ENCODE results near the gene OR2C1. TPM values are rescaled to one million over a fixed set of nuclear protein-coding genes. Genes with fewer than 3 reads are reported as not detected.

OR2C1 gene
- total RNA-seq, 1 experiment from 2014 or later: not detected

- no peak for DNase-seq (ENCODE audit: low read depth)
Observed at GRCh38 chr16:3389663-3390338, 34.1 kb downstream of the OR2C1 start.

- DNase-seq (ENCODE audit: low read depth): no peak
Observed at GRCh38 chr16:3400446-3400778, 44.7 kb downstream of the OR2C1 start.

- DNase-seq (ENCODE audit: low read depth): peak; percentile 99
Observed at GRCh38 chr16:3400779-3401688, 45.3 kb downstream of the OR2C1 start, which contains the start of the genes ZNF174 and ZSCAN32. TSS of gene ZNF174 (plus strand) at chr16:3401215. CDS start at chr16:3402005, 790 bp downstream. TSS of gene ZSCAN32 (minus strand) at chr16:3401004. CDS start at chr16:3397557, 3,447 bp downstream.

GRCh38 chr16:3401719-3402397, 46.2 kb downstream of the OR2C1 start:
- peak; percentile 5 for DNase-seq (ENCODE audit: low read depth)

Other genes starting within 250 kb of the OR2C1 start
- 15.3 and 16.6 TPM in 2 replicates for gene ZNF205, start 243.3 kb upstream of the OR2C1 start, total RNA-seq (2014; rRNA removed; shearing (Covaris generic))
- 3.8 and 4.6 TPM in 2 replicates for gene ZNF213, start 220.9 kb upstream of the OR2C1 start, total RNA-seq (2014; rRNA removed; shearing (Covaris generic))
- gene OR1F1, start 167.7 kb upstream of the OR2C1 start, total RNA-seq (2014; rRNA removed; shearing (Covaris generic)): not detected in 2 replicates
- gene ZNF200, start 120.7 kb upstream of the OR2C1 start, total RNA-seq (2014; rRNA removed; shearing (Covaris generic)): 12.5 and 13.2 TPM in 2 replicates
- 0.03 TPM in 1 of 2 replicates, not detected in the other for gene MEFV, start 99.3 kb upstream of the OR2C1 start, total RNA-seq (2014; rRNA removed; shearing (Covaris generic))
- 38.8 and 39.1 TPM in 2 replicates for gene ZNF263, start 72.4 kb upstream of the OR2C1 start, total RNA-seq (2014; rRNA removed; shearing (Covaris generic))
- gene TIGD7, start 50.5 kb upstream of the OR2C1 start, total RNA-seq (2014; rRNA removed; shearing (Covaris generic)): 2.8 and 3.1 TPM in 2 replicates
- gene ZNF75A, start 50.4 kb upstream of the OR2C1 start, total RNA-seq (2014; rRNA removed; shearing (Covaris generic)): 12.2 and 16.9 TPM in 2 replicates
- 13.5 and 15.3 TPM in 2 replicates for gene ZSCAN32, start 45.1 kb downstream of the OR2C1 start, total RNA-seq (2014; rRNA removed; shearing (Covaris generic))
- gene ZNF174, start 45.3 kb downstream of the OR2C1 start, total RNA-seq (2014; rRNA removed; shearing (Covaris generic)): 9.7 and 15.1 TPM in 2 replicates
- 1.4 and 2.1 TPM in 2 replicates for gene ZNF597, start 87.6 kb downstream of the OR2C1 start, total RNA-seq (2014; rRNA removed; shearing (Covaris generic))
- gene NAA60, start 87.8 kb downstream of the OR2C1 start, total RNA-seq (2014; rRNA removed; shearing (Covaris generic)): 11.9 and 23.5 TPM in 2 replicates
- gene C16orf90, start 139.6 kb downstream of the OR2C1 start, total RNA-seq (2014; rRNA removed; shearing (Covaris generic)): not detected in 2 replicates
- gene CLUAP1, start 145.1 kb downstream of the OR2C1 start, total RNA-seq (2014; rRNA removed; shearing (Covaris generic)): 8.7 and 14.2 TPM in 2 replicates
- under 0.01 and 0.11 TPM in 2 replicates for gene NLRC3, start 221.5 kb downstream of the OR2C1 start, total RNA-seq (2014; rRNA removed; shearing (Covaris generic))